Smooth muscle cell (in vitro differentiated cells): ENCODE measurements around the gene TFF3. TPM values are rescaled to one million over a fixed set of nuclear protein-coding genes. Genes with fewer than 3 reads are reported as not detected.

Experiments
- DNase-seq: peaks from one replicate; lab custom pipeline; 2025; ENCODE audit not compliant: unreplicated experiment; lab: John Stamatoyannopoulos, UW
- H2AFZ ChIP-seq: fragments of 200-600 bp; sonication (generic); 2 replicates; pipeline ENCODE4 v1.6.0; 2016; ENCODE audit warnings: antibody characterized with exemption, low read depth, mild to moderate bottlenecking
- H3F3A ChIP-seq: fragments of 200-600 bp; sonication (generic); 2 replicates; pipeline ENCODE4 v1.6.0; 2017; ENCODE audit warnings: antibody characterized with exemption, low read depth
- H3K27ac ChIP-seq: fragments of 200-600 bp; sonication (generic); 2 replicates; pipeline ENCODE4 v1.5.1; 2016; ENCODE audit warnings: low read depth, mild to moderate bottlenecking
- H3K27me3 ChIP-seq: fragments of 200-600 bp; sonication (generic); 2 replicates; pipeline ENCODE4 v1.6.1; 2016; ENCODE audit warnings: low read depth, mild to moderate bottlenecking
- H3K36me3 ChIP-seq: fragments of 200-600 bp; sonication (generic); 2 replicates; pipeline ENCODE4 v1.5.1; 2016; ENCODE audit warnings: low read depth
- H3K4me1 ChIP-seq: fragments of 200-600 bp; sonication (generic); 2 replicates; pipeline ENCODE4 v1.5.1; 2016; ENCODE audit warnings: low read depth
- H3K4me2 ChIP-seq: fragments of 200-600 bp; sonication (generic); 2 replicates; pipeline ENCODE4 v1.6.0; 2016; ENCODE audit warnings: mild to moderate bottlenecking
- H3K4me3 ChIP-seq: fragments of 200-600 bp; sonication (generic); 2 replicates; pipeline ENCODE4 v1.5.1; 2016; ENCODE audit warnings: mild to moderate bottlenecking
- H3K79me2 ChIP-seq: fragments of 200-600 bp; sonication (generic); 2 replicates; pipeline ENCODE4 v1.6.0; 2016; ENCODE audit warnings: low read depth, mild to moderate bottlenecking
- H3K9ac ChIP-seq: fragments of 200-600 bp; sonication (generic); 2 replicates; pipeline ENCODE4 v1.6.0; 2016; ENCODE audit warnings: low read depth
- H3K9me3 ChIP-seq: fragments of 200-600 bp; sonication (generic); replicated peaks from 2 replicates; pipeline ENCODE4 v1.5.1; 2016; ENCODE audit warnings: low read depth
- H4K20me1 ChIP-seq: fragments of 200-600 bp; sonication (generic); 2 replicates; pipeline ENCODE4 v1.6.0; 2016; ENCODE audit warnings: low read depth
- WGBS: methylation state at CpG from one replicate; pipeline ENCODE4 v1.1.7; 2016; ENCODE audit warnings: low lambda C conversion rate; 5-methylcytosine and 5-hydroxymethylcytosine counted together
- polyA plus RNA-seq: library from polyadenylated mRNA; unstranded; fragments of >200 nt; fragmentation: Nextera tagmentation; extraction: Ambion mirVana; gene quantifications from 2 replicates; pipeline ENCODE4 v1.2.1, GENCODE V29; 2016
- total RNA-seq: library from RNA; depleted of rRNA; stranded (reverse); fragments of >200 nt; gene quantifications from 2 replicates; pipeline ENCODE4 v1.2.3, GENCODE V29; 2014
- TF ChIP-seq, protein P1 (sequence below): fragments of 200-600 bp; sonication (generic); IDR thresholded peaks from 2 replicates; pipeline ENCODE4 v1.5.1; 2017; ENCODE audit warnings: borderline replicate concordance, mild to moderate bottlenecking, antibody characterized with exemption; ENCODE audit not compliant: insufficient read depth, poor library complexity, severe bottlenecking

TFF3 gene
- total and polyA plus RNA-seq, 2 experiments from 2014 or later = 0.31 TPM; not detected in 1

DNA sequence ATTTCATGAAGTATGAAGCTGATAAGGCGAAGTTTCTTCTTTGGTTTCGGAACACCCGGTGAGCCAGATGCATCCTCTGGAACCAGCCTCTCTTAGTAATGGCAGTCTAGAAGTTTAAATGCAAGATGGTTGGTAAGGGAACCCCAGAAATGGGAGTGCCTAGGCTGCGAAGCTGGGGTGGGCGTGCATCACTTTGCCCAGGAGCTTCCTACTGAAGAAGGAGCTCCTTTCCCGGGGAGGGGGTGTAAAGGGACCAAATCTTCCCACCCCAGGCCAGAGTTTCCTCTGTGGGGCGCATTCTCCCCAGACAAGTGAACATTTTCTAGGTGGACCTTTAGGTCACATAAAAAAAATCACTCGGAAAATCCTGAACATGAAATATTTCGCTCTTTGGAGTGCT is 31.2 kb upstream of the TFF3 start:
- Histone ChIP-seq H3K36me3 (no peaks in the 10 kb centered on the region), H3F3A (no peaks in the 10 kb centered on the region), H3K4me2 (no peak overlapping the region), H3K4me3 (no peak overlapping the region), H2AFZ (no peak overlapping the region), H3K9me3 (no peaks in the 10 kb centered on the region), H3K27ac (no peak overlapping the region), H3K4me1 (no peaks in the 10 kb centered on the region), H4K20me1 (no peaks in the 10 kb centered on the region), H3K27me3 (no peaks in the 10 kb centered on the region), H3K79me2 (no peaks in the 10 kb centered on the region), H3K9ac (no peak overlapping the region)
- DNase-seq = no peak
- TF ChIP-seq, protein P1, sequence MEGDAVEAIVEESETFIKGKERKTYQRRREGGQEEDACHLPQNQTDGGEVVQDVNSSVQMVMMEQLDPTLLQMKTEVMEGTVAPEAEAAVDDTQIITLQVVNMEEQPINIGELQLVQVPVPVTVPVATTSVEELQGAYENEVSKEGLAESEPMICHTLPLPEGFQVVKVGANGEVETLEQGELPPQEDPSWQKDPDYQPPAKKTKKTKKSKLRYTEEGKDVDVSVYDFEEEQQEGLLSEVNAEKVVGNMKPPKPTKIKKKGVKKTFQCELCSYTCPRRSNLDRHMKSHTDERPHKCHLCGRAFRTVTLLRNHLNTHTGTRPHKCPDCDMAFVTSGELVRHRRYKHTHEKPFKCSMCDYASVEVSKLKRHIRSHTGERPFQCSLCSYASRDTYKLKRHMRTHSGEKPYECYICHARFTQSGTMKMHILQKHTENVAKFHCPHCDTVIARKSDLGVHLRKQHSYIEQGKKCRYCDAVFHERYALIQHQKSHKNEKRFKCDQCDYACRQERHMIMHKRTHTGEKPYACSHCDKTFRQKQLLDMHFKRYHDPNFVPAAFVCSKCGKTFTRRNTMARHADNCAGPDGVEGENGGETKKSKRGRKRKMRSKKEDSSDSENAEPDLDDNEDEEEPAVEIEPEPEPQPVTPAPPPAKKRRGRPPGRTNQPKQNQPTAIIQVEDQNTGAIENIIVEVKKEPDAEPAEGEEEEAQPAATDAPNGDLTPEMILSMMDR = no peak
- 94% methylated on average over 9 of the region's 9 CpGs for WGBS

DNA sequence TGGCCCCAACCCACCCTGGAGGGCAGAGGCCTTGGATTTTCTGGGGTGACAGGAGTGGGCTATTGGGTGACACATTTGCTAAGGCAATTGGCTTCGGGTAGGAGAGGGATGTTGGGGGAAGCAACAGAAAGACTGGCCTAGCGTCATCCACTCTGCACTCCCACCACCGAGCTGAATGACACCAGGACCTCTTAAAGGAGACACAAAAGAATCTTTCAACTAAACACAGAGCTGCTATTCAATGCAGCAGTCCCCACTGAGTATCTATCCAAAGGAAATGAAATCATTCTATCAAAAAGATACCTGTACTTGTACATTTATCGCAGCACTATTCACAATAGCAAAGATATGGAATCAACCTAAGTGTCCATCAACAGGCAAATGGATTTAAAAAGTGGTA is 29.4 kb upstream of the TFF3 start:
- no peak for DNase-seq
- H3K27ac ChIP-seq = no peak overlapping the region
- no peak overlapping the region for H3K4me2 ChIP-seq
- H4K20me1 ChIP-seq = no peaks in the 10 kb centered on the region
- H3K36me3 ChIP-seq = no peaks in the 10 kb centered on the region
- no peaks in the 10 kb centered on the region for H3K4me1 ChIP-seq
- no peaks in the 10 kb centered on the region for H3K9me3 ChIP-seq
- no peak overlapping the region for H3K9ac ChIP-seq
- H3K4me3 ChIP-seq = no peak overlapping the region
- 67% methylated on average over 4 of the region's 4 CpGs for WGBS
- H3K79me2 ChIP-seq = no peaks in the 10 kb centered on the region
- TF ChIP-seq, protein P1 = no peak
- H3F3A ChIP-seq = no peaks in the 10 kb centered on the region
- no peak overlapping the region for H2AFZ ChIP-seq
- no peaks in the 10 kb centered on the region for H3K27me3 ChIP-seq

DNA sequence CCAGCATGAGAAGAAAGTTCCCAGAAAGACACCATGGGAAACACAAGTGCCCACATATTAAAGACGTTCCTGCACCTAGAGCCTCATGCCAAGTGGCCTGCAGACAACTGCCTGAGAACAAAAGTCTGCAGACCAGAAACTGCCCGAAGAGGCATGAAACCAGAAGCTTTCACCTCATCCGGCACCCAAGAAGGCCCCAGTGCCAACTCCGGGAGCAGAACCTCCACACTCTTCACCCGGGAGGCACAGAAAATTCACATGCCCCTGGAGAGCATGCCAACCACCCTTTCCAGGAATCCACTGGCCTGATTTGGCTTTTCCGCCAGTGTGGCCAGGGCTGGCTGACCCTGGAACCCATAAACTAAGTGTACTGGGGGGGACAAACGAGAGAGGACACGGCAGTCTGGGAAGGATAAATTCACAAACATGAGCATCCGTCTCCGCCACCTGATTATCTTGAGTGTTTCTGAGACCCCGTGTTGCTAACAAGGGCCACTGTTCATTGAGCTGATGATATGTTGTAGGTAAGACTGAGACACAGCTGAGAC is 28.8 kb upstream of the TFF3 start:
- DNase-seq = no peak
- WGBS = 85% methylated on average over 11 of the region's 11 CpGs

More for the DNA sequence above, 28.8 kb upstream of the TFF3 start:
- Histone ChIP-seq H3K4me3 (no peak overlapping the region), H3K4me1 (no peaks in the 10 kb centered on the region), H3K27ac (no peak overlapping the region), H3F3A (no peaks in the 10 kb centered on the region), H3K79me2 (no peaks in the 10 kb centered on the region), H3K4me2 (no peak overlapping the region), H4K20me1 (no peaks in the 10 kb centered on the region), H3K9me3 (no peaks in the 10 kb centered on the region), H3K36me3 (no peaks in the 10 kb centered on the region), H3K9ac (no peak overlapping the region), H2AFZ (no peak overlapping the region), H3K27me3 (no peaks in the 10 kb centered on the region)
- TF ChIP-seq, protein P1 = no peak
